Astrocyte (in vitro differentiated cells and primary cell): ENCODE results near the gene CHCHD5. TPM values are rescaled to one million over a fixed set of nuclear protein-coding genes. Genes with fewer than 3 reads are reported as not detected.

ENCODE experiments used
- DNase-seq: peaks from one replicate; pipeline ENCODE4 v3.0.0-alpha.2; 2010; ENCODE audit warnings: low read depth
- FAIRE-seq: peaks from 2 replicates; lab custom pipeline; 2011; peaks lifted over from hg19 to GRCh38; lab: Jason Lieb, UNC
- H2AFZ ChIP-seq: 2 replicates; pipeline ENCODE4 v1.6.0; 2012; ENCODE audit warnings: low read depth, low read length, inconsistent platforms
- H3K27ac ChIP-seq: 2 replicates; pipeline ENCODE4 v1.5.1; 2011; ENCODE audit warnings: low read depth, low read length, inconsistent platforms
- H3K27me3 ChIP-seq: 2 replicates; pipeline ENCODE4 v1.6.0; 2011; ENCODE audit warnings: low read length, inconsistent platforms; ENCODE audit not compliant: insufficient read depth
- H3K36me3 ChIP-seq: 2 replicates; pipeline ENCODE4 v1.5.1; 2011; ENCODE audit warnings: low read length, inconsistent platforms; ENCODE audit not compliant: insufficient read depth
- H3K4me1 ChIP-seq: 2 replicates; pipeline ENCODE4 v1.5.1; 2011; ENCODE audit warnings: low read length, inconsistent platforms; ENCODE audit not compliant: insufficient read depth
- H3K4me2 ChIP-seq: 2 replicates; pipeline ENCODE4 v1.6.0; 2012; ENCODE audit warnings: low read length, inconsistent platforms
- H3K4me3 ChIP-seq: 2 replicates; pipeline ENCODE4 v1.5.1; 2011; ENCODE audit warnings: low read depth, mild to moderate bottlenecking, low read length, inconsistent platforms; ENCODE audit not compliant: insufficient read depth
- H3K79me2 ChIP-seq: 2 replicates; pipeline ENCODE4 v1.6.0; 2012; ENCODE audit warnings: mild to moderate bottlenecking, low read length, inconsistent platforms; ENCODE audit not compliant: insufficient read depth
- H3K9ac ChIP-seq: 2 replicates; pipeline ENCODE4 v1.6.0; 2012; ENCODE audit warnings: mild to moderate bottlenecking, low read length, inconsistent platforms
- H3K9me3 ChIP-seq: 2 replicates; pipeline ENCODE4 v1.5.1; 2012; ENCODE audit warnings: low read depth, mild to moderate bottlenecking, low read length, inconsistent platforms; ENCODE audit not compliant: insufficient read depth
- H4K20me1 ChIP-seq: 2 replicates; pipeline ENCODE4 v1.6.0; 2012; ENCODE audit warnings: low read length, inconsistent platforms; ENCODE audit not compliant: insufficient read depth
- H3K27ac Mint-ChIP-seq: one replicate; pipeline ENCODE4 v1.8.0; 2021; ENCODE audit warnings: mild to moderate bottlenecking, mixed read lengths; ENCODE audit not compliant: unreplicated experiment
- H3K27me3 Mint-ChIP-seq: one replicate; pipeline ENCODE4 v1.8.0; 2021; ENCODE audit warnings: low read depth, mixed read lengths; ENCODE audit not compliant: unreplicated experiment
- H3K36me3 Mint-ChIP-seq: one replicate; pipeline ENCODE4 v1.8.0; 2021; ENCODE audit warnings: low read depth, mixed read lengths; ENCODE audit not compliant: unreplicated experiment
- H3K4me1 Mint-ChIP-seq: one replicate; pipeline ENCODE4 v1.8.0; 2021; ENCODE audit warnings: low read depth, mixed read lengths; ENCODE audit not compliant: unreplicated experiment
- H3K4me3 Mint-ChIP-seq: one replicate; pipeline ENCODE4 v1.8.0; 2021; ENCODE audit warnings: mild to moderate bottlenecking, moderate library complexity, mixed read lengths; ENCODE audit not compliant: unreplicated experiment
- H3K9me3 Mint-ChIP-seq: one replicate; pipeline ENCODE4 v1.8.0; 2021; ENCODE audit warnings: mild to moderate bottlenecking, mixed read lengths; ENCODE audit not compliant: unreplicated experiment
- CTCF ChIP-seq: IDR thresholded peaks from 2 replicates; pipeline ENCODE4 v1.5.1; 2011; ENCODE audit warnings: low read depth, mild to moderate bottlenecking, inconsistent platforms, low read length, moderate library complexity; ENCODE audit not compliant: insufficient read depth
- EZH2 ChIP-seq: IDR thresholded peaks from 2 replicates; pipeline ENCODE4 v1.6.1; 2012; ENCODE audit warnings: mild to moderate bottlenecking, low read length, inconsistent platforms; ENCODE audit not compliant: insufficient read depth
- total RNA-seq: library from RNA; stranded (reverse); gene quantifications from 2 replicates; pipeline ENCODE4 v1.2.1, GENCODE V29; 2021

The CHCHD5 gene
- total RNA-seq, 1 donor from 2014 or later: 17.9 TPM

GRCh38 chr2:112588611-112589045 lies 4.2 kb downstream of the CHCHD5 start:
- peaks cover 7% of the 10 kb centered on the region for H3K4me1 Mint-ChIP-seq
- peaks cover 7% of the 10 kb centered on the region for H3K4me1 ChIP-seq
- FAIRE-seq: no peak
- no peak overlapping the region for H2AFZ ChIP-seq
- H3K27ac Mint-ChIP-seq: peak overlapping the region; percentile 47
- TF ChIP-seq CTCF (no peak), EZH2 (no peak)
- H3K4me2 ChIP-seq: no peak overlapping the region
- no peak overlapping the region for H3K4me3 ChIP-seq
- H3K4me3 Mint-ChIP-seq: no peak overlapping the region
- no peak for DNase-seq
- peaks cover 8% of the 10 kb centered on the region for H3K79me2 ChIP-seq
- no peaks in the 10 kb centered on the region for H3K9me3 ChIP-seq
- no peaks in the 10 kb centered on the region for H3K27me3 Mint-ChIP-seq
- no peak overlapping the region for H3K27ac ChIP-seq
- no peaks in the 10 kb centered on the region for H3K9me3 Mint-ChIP-seq
- no peak overlapping the region for H3K9ac ChIP-seq
- H3K36me3 ChIP-seq: peaks cover 3% of the 10 kb centered on the region
- H3K27me3 ChIP-seq: no peaks in the 10 kb centered on the region
- H3K36me3 Mint-ChIP-seq: peaks cover 6% of the 10 kb centered on the region
- no peaks in the 10 kb centered on the region for H4K20me1 ChIP-seq

- H3K79me2 ChIP-seq: no peaks in the 10 kb centered on the region
- H2AFZ ChIP-seq: no peak overlapping the region
- peaks cover 7% of the 10 kb centered on the region for H3K36me3 Mint-ChIP-seq
- no peak overlapping the region for H3K9ac ChIP-seq
- TF ChIP-seq CTCF (no peak), EZH2 (no peak)
- no peak overlapping the region for H3K27ac ChIP-seq
- H3K4me3 ChIP-seq: no peak overlapping the region
- H3K4me1 Mint-ChIP-seq: no peaks in the 10 kb centered on the region
- no peak overlapping the region for H3K4me3 Mint-ChIP-seq
- DNase-seq: no peak
- H3K27me3 ChIP-seq: no peaks in the 10 kb centered on the region
- H3K9me3 ChIP-seq: no peaks in the 10 kb centered on the region
- H3K4me1 ChIP-seq: no peaks in the 10 kb centered on the region
- no peak overlapping the region for H3K4me2 ChIP-seq
- no peak for FAIRE-seq
- no peak overlapping the region for H3K27ac Mint-ChIP-seq
- H3K9me3 Mint-ChIP-seq: no peaks in the 10 kb centered on the region
- H4K20me1 ChIP-seq: no peaks in the 10 kb centered on the region
- H3K36me3 ChIP-seq: peaks cover 3% of the 10 kb centered on the region
- no peaks in the 10 kb centered on the region for H3K27me3 Mint-ChIP-seq
Measured at GRCh38 chr2:112591413-112591812, 7.0 kb downstream of the CHCHD5 start.

- H3K4me3 Mint-ChIP-seq: no peak overlapping the region
- no peak for FAIRE-seq
- no peaks in the 10 kb centered on the region for H3K27me3 Mint-ChIP-seq
Measured at GRCh38 chr2:112593736-112594135, 9.3 kb downstream of the CHCHD5 start.

More at GRCh38 chr2:112593736-112594135, 9.3 kb downstream of the CHCHD5 start:
- no peaks in the 10 kb centered on the region for H4K20me1 ChIP-seq
- H3K27ac ChIP-seq: no peak overlapping the region
- Mint-ChIP-seq H3K9me3 (no peaks in the 10 kb centered on the region), H3K4me1 (no peaks in the 10 kb centered on the region), H3K27ac (no peak overlapping the region), H3K36me3 (peaks cover 2% of the 10 kb centered on the region)
- TF ChIP-seq CTCF (no peak), EZH2 (no peak)
- no peak overlapping the region for H3K4me3 ChIP-seq
- no peak for DNase-seq
- no peak overlapping the region for H2AFZ ChIP-seq
- no peak overlapping the region for H3K4me2 ChIP-seq
- H3K27me3 ChIP-seq: no peaks in the 10 kb centered on the region
- H3K4me1 ChIP-seq: no peaks in the 10 kb centered on the region
- H3K9ac ChIP-seq: no peak overlapping the region
- H3K79me2 ChIP-seq: no peaks in the 10 kb centered on the region
- peaks cover 3% of the 10 kb centered on the region for H3K36me3 ChIP-seq
- H3K9me3 ChIP-seq: no peaks in the 10 kb centered on the region
